MM.1S (cell line): ENCODE data around the gene FSIP1.

ENCODE experiments used
- CTCF ChIP-seq: fragments of 300-600 bp; sonication (generic); IDR thresholded peaks from 2 replicates; pipeline ENCODE4 v1.5.1; 2016; ENCODE audit warnings: antibody characterized with exemption, low read length, mixed read lengths
- EZH2 ChIP-seq: fragments of 300-600 bp; sonication (generic); optimal IDR thresholded peaks from 2 replicates; pipeline ENCODE3; 2017; ENCODE audit warnings: low read depth, mild to moderate bottlenecking, antibody characterized with exemption, low read length, mixed read lengths

GRCh38 chr15:39720081-39720480 lies 62.6 kb downstream of the FSIP1 start:
- no peak for TF ChIP-seq CTCF
- TF ChIP-seq EZH2, result no peak
